ENCODE data around the gene TMEFF2. TPM values are rescaled to one million over a fixed set of nuclear protein-coding genes. Genes with fewer than 3 reads are reported as not detected.

Gene TMEFF2
- total RNA-seq, 1 donor: 9.4 TPM

DNA sequence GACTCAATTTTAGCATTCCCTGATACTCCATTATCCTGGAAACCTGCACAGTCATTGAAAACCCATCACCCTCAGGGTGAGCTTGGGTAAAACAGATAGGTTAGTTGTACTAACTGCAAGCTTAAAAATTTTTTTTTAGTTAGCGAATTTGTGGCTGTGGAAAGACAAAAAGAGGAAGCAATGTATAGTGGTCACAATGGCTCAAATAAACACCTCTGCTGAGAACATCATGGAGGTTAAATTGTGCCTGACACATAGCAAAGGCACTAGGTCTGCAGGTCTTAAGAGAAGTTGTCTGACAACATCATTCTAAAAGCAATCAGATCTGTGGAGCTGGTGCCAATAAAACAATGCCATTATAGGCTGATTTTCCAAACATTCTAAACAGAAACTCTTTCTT, 263.4 kb downstream of the TMEFF2 start:
- TF ChIP-seq, protein P1, sequence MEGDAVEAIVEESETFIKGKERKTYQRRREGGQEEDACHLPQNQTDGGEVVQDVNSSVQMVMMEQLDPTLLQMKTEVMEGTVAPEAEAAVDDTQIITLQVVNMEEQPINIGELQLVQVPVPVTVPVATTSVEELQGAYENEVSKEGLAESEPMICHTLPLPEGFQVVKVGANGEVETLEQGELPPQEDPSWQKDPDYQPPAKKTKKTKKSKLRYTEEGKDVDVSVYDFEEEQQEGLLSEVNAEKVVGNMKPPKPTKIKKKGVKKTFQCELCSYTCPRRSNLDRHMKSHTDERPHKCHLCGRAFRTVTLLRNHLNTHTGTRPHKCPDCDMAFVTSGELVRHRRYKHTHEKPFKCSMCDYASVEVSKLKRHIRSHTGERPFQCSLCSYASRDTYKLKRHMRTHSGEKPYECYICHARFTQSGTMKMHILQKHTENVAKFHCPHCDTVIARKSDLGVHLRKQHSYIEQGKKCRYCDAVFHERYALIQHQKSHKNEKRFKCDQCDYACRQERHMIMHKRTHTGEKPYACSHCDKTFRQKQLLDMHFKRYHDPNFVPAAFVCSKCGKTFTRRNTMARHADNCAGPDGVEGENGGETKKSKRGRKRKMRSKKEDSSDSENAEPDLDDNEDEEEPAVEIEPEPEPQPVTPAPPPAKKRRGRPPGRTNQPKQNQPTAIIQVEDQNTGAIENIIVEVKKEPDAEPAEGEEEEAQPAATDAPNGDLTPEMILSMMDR (IDR thresholded peaks at IDR 0.05; ENCODE audit: insufficient read depth, low read length): no peak
- DNase-seq (ENCODE audit: low read depth): no peak
- H3K4me3 ChIP-seq (ENCODE audit: low read depth, low read length): no peak overlapping the region

DNA sequence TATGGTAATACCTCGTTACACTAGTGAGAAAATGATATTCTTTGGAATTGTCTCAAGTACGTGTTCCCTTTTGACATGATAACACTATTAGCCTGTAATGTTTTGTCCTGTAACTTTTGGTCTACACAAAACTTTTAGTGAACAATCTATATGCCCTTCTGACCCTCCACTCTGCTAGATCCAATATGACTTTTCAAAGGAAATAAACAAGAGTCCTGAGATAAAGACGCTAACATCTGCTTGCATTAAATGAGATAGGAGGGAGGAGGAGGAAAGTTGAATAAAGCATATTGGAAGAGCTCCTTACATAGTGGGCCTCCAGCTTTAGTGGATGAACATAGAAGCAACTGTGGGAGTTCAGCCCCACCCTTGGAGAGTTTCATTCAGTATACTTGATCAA, 264.5 kb downstream of the TMEFF2 start:
- no peak for DNase-seq (ENCODE audit: low read depth)
- H3K4me3 ChIP-seq (ENCODE audit: low read depth, low read length): no peak overlapping the region
- TF ChIP-seq, protein P1 (IDR thresholded peaks at IDR 0.05; ENCODE audit: insufficient read depth, low read length): no peak

DNA sequence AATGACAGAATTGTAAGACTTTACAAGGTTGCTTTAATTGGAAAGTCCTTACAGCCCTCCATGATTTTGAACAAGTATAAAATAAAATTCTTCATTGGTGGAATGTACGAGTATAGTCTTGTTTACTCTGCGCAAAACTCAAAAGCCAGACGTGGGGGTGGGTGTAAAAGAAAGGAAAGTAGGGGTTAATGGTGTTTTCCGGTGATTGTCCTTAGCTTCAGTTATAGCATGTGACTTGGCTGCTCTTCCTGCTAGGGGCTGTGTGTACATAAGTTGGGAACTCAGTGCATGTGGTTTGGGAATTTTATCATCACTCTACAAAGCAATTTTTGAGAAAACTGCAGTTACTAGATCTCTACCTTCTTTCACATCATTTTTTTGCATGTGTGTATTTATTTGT, 265.4 kb downstream of the TMEFF2 start:
- DNase-seq (ENCODE audit: low read depth): no peak
- TF ChIP-seq, protein P1 (IDR thresholded peaks at IDR 0.05; ENCODE audit: insufficient read depth, low read length): no peak
- H3K4me3 ChIP-seq (ENCODE audit: low read depth, low read length): no peak overlapping the region

DNA sequence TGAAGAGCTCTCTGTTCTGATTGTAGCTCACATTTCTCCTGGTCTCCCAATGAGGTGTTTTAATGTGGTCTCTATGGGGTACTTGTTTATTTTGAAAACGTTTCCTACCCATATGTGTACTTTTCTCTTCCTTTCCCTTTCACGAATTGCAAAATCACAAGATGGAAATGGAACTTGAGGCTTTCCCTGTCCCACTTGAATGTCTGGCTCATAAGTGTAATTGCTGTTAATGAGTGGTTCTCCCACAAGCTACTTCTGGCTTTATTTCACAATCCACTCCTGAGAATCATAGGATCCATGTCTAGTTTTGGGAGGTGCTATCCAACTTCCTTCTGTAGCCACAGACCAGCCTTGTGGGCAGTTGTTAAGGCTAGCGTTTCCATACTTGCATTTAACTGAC, 266.7 kb downstream of the TMEFF2 start:
- H3K4me3 ChIP-seq (ENCODE audit: low read depth, low read length): no peak overlapping the region
- no peak for DNase-seq (ENCODE audit: low read depth)
- TF ChIP-seq, protein P1 (IDR thresholded peaks at IDR 0.05; ENCODE audit: insufficient read depth, low read length): no peak

DNA sequence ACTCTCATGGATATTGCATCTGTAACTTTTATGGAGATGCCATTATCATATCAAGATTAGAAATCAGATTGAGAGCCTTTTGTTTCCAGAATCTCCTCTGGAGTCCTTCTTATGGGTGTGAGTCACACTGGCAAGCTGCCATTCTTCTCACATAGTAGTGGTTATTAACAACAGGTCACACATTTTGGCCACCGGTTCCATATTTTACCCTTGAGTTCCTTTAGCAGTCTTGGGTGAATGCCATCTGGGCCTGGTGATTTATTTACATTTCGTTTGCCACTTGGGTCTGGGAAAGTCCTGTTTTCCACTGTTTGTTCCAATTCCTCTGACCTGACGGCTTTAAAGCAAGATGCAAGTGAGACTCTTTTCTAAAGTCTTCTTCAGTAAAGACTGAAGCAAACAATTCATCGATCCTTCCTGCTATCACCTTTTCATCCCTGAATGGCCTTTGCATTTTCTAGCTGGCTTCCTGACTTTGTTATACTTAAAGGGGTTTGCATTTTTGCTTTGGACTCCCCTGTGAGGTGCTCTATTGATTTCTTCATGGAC, 267.3 kb downstream of the TMEFF2 start:
- DNase-seq (ENCODE audit: low read depth): peak; percentile 90
- H3K4me3 ChIP-seq (ENCODE audit: low read depth, low read length): no peak overlapping the region
- TF ChIP-seq, protein P1 (IDR thresholded peaks at IDR 0.05; ENCODE audit: insufficient read depth, low read length): no peak

DNA sequence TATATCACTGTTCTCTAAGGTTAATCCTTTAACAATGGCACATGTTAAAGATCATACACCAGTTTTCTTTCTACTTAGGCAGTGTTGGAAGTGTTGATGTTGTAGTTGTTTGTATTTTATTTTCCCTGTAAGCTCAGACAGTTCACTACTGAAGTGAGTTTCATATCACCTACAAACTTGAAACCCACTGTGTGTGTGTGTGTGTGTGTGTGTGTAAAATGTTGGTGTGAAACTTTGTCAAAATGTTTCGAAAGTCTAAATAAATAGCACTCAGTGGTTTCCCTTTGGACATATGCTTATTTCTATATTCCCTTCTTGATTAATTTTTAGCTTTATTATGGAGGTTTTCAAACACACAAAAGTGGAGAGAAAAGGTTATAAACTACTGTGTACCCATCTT, 268.1 kb downstream of the TMEFF2 start:
- no peak overlapping the region for H3K4me3 ChIP-seq (ENCODE audit: low read depth, low read length)
- no peak for DNase-seq (ENCODE audit: low read depth)
- TF ChIP-seq, protein P1 (IDR thresholded peaks at IDR 0.05; ENCODE audit: insufficient read depth, low read length): no peak

DNA sequence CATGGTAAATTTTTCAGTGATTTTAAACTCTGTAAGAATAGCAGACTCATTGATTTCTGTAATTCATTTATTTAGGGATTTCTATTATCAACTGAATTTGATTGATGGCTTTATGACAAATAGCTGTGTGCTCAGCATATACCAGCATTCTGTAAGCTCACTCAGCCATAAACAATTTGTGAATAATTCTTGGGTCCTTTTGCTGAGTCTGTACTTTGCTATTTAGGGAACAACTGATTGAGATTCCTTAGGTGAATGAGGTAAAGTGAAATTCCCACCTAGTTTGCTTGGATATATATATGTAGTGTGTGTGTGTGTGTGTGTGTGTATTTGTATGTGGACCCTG, 271.1 kb downstream of the TMEFF2 start:
- no peak for DNase-seq (ENCODE audit: low read depth)
- TF ChIP-seq, protein P1 (IDR thresholded peaks at IDR 0.05; ENCODE audit: insufficient read depth, low read length): no peak
- no peak overlapping the region for H3K4me3 ChIP-seq (ENCODE audit: low read depth, low read length)
